Spinal cord (tissue), 10 donors: ENCODE measurements around the gene HOXC11. TPM values are rescaled to one million over a fixed set of nuclear protein-coding genes. Genes with fewer than 3 reads are reported as not detected.

Experiments used
- DNase-seq, 6 donors: peaks; one replicate each; pipeline versions ENCODE4 v3.0.0 to v3.0.0-alpha.2; 2013 to 2015; ENCODE audit warnings: low spot score in 6 of 6, low read depth in 4 of 6
- H3K27ac ChIP-seq: one replicate; pipeline ENCODE4 v1.5.1; 2013; ENCODE audit warnings: low read depth, low read length, control low read depth
- H3K27me3 ChIP-seq: one replicate; pipeline ENCODE4 v1.6.1; 2013; ENCODE audit warnings: low read length; ENCODE audit not compliant: control insufficient read depth, insufficient read depth
- H3K36me3 ChIP-seq: one replicate; pipeline ENCODE4 v1.6.1; 2013; ENCODE audit warnings: low read length; ENCODE audit not compliant: control insufficient read depth, insufficient read depth
- H3K4me1 ChIP-seq: one replicate; pipeline ENCODE4 v1.6.1; 2013; ENCODE audit warnings: low read length; ENCODE audit not compliant: control insufficient read depth, insufficient read depth
- H3K4me3 ChIP-seq: one replicate; pipeline ENCODE4 v1.5.1; 2013; ENCODE audit warnings: low read depth, low read length, control low read depth
- H3K9me3 ChIP-seq: one replicate; pipeline ENCODE4 v1.6.1; 2013; ENCODE audit warnings: low read length; ENCODE audit not compliant: control insufficient read depth, insufficient read depth
- WGBS: methylation state at CpG from one replicate; pipeline ENCODE4 v1.1.5; 2013; ENCODE audit warnings: missing lambda C conversion rate; ENCODE audit not compliant: insufficient coverage; 5-methylcytosine and 5-hydroxymethylcytosine counted together
- polyA plus RNA-seq, 2 donors: library from polyadenylated mRNA; unstranded; fragments of 120-200 nt; gene quantifications; one replicate each; pipeline ENCODE4 v1.2.1, GENCODE V29; 2013; ENCODE audit not compliant: insufficient read length in 2 of 2
- total RNA-seq, 2 donors: library from RNA; depleted of rRNA in 1 of 2; stranded (reverse); fragments of 120-200 nt in 1 of 2; fragments of >200 nt in 1 of 2; gene quantifications; one replicate each; pipeline versions ENCODE4 v1.2.3 to v1.2.4, GENCODE V29; 2013 to 2014
- donor health status: healthy.

Gene HOXC11
- total and polyA plus RNA-seq, 4 donors = 1.5 TPM; not detected in 3

DNA sequence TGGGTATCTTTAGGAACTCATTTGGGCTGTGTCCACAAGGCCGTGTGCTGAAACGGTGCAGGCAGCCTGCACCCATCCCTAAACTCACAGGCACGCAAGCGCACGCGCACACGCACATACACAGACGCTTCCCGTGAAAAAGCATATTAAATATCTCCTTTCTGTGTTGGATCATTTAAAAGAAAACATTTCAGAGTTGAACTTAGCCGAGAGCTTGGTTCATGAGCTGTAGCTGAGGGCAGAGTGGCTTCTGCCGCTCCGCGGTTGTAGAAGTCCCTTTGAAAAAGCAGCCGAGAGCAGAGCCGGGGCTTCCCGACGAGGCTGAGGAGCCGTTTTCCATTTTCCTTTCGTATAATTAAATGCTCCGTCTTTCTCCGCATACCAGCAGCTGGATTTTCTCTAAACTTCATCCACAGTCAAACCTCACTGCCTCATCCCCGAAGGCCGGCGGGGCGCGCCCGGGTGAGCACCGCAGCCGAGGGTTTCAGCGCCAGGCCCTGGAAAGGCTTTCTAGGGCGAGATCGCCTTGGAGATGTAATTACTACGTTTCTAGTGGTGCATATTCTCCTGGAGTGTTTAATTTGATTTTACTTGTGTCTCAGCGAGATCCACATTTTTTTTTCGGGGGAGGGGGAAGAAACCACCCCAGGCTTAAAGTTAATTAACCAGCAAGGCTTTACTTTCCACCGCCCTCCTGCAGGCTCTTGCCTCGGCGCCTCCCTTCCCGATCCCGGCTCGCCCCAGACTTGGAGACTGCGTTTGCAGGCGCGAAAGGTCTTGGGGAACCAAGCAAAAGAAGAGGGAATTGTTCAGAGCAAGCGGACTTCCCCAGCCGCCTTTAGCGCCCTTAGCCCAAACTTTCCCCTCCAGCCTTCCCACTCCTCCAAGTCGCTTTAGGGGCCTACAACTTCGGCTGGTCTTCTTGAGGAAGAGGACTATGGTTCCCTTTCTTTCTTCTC, 37.3 kb upstream of the HOXC11 start:
- WGBS = under 1% methylated on average over 28 of the region's 49 CpGs
- H3K4me3 ChIP-seq = no peak overlapping the region
- DNase-seq = peak in 2 of 6 donors; percentile 62 to 67
- no peaks in the 10 kb centered on the region for H3K36me3 ChIP-seq
- H3K4me1 ChIP-seq = peaks cover 25% of the 10 kb centered on the region
- peaks cover 99% of the 10 kb centered on the region for H3K27me3 ChIP-seq
- no peaks in the 10 kb centered on the region for H3K9me3 ChIP-seq
- H3K27ac ChIP-seq = no peak overlapping the region

- Histone ChIP-seq H3K27me3 (peaks cover 100% of the 10 kb centered on the region), H3K4me3 (no peak overlapping the region), H3K27ac (no peak overlapping the region), H3K9me3 (no peaks in the 10 kb centered on the region), H3K36me3 (no peaks in the 10 kb centered on the region), H3K4me1 (peaks cover 22% of the 10 kb centered on the region)
- DNase-seq = no peak
- 4% methylated on average over 9 of the region's 12 CpGs for WGBS
Measured at GRCh38 chr12:53937099-53937498, 35.8 kb upstream of the HOXC11 start.

DNA sequence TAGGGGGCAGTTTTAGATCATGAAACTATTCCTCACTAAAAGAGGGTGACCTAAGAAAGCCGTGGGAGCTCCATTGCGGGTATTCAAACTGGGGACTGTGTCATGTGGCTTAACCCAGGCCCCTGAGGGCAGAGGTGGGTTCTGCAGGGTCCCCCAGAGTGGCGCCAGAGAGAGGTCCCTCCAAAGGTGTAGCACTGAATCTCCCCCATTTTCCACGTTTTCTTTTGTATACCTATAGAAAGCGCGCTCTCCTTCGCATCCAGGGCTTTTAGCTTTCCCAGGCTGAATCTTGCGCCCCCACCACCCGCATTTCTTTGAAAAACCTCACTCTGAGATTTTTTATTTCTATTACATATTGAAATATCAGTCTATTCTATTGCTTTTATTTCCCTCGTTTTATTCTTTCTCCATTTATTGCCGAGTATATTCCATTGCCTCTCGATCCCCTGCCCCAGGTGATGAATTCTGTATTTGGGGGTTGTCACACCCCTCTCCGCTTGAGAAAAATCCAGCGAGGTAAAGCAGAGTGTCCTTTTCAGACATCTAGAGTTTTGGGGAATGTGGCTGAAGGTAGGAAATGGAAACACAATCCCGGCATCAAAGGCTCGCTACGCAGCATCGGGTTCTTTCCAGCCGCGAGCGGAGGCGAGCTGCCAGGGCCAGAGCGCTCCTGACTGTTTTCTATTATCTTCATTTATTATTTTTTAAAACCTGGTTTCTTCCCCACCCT, 35.2 kb upstream of the HOXC11 start:
- 15% methylated on average over 18 of the region's 23 CpGs for WGBS
- DNase-seq = peak in 1 of 6 donors; percentile 39
- H3K4me3 ChIP-seq = no peak overlapping the region
- H3K36me3 ChIP-seq = no peaks in the 10 kb centered on the region
- H3K9me3 ChIP-seq = no peaks in the 10 kb centered on the region
- peaks cover 22% of the 10 kb centered on the region for H3K4me1 ChIP-seq
- peaks cover 100% of the 10 kb centered on the region for H3K27me3 ChIP-seq
- H3K27ac ChIP-seq = no peak overlapping the region

- peak in 3 of 6 donors; percentile 48 to 70 (median 51) for DNase-seq
- Histone ChIP-seq H3K27me3 (peaks cover 100% of the 10 kb centered on the region), H3K27ac (no peak within 1 kb of the TSS), H3K4me3 (no peak within 1 kb of the TSS), H3K36me3 (no peaks in the 10 kb centered on the region), H3K4me1 (peaks cover 22% of the 10 kb centered on the region), H3K9me3 (no peaks in the 10 kb centered on the region)
- WGBS = under 1% methylated on average over 52 of the region's 56 CpGs
Measured at GRCh38 chr12:53938326-53939140, 34.4 kb upstream of the HOXC11 start, which contains the start of gene HOXC13. Gene HOXC13 (plus strand): TSS chr12:53938831. CDS start chr12:53938907, 76 bp downstream.

- peaks cover 22% of the 10 kb centered on the region for H3K4me1 ChIP-seq
- DNase-seq = no peak
- whole genome bisulfite sequencing = 1% methylated on average over 85 of the region's 91 CpGs
- no peak overlapping the region for H3K4me3 ChIP-seq
- no peaks in the 10 kb centered on the region for H3K36me3 ChIP-seq
- H3K9me3 ChIP-seq = no peaks in the 10 kb centered on the region
- H3K27ac ChIP-seq = no peak overlapping the region
- peaks cover 100% of the 10 kb centered on the region for H3K27me3 ChIP-seq
Measured at GRCh38 chr12:53939141-53940108, 33.5 kb upstream of the HOXC11 start.

GRCh38 chr12:53940443-53941014, 32.4 kb upstream of the HOXC11 start:
- Histone ChIP-seq H3K4me1 (peaks cover 25% of the 10 kb centered on the region), H3K9me3 (no peaks in the 10 kb centered on the region), H3K27me3 (peaks cover 100% of the 10 kb centered on the region), H3K4me3 (no peak overlapping the region), H3K27ac (no peak overlapping the region), H3K36me3 (no peaks in the 10 kb centered on the region)
- no peak for DNase-seq
- 11% methylated on average over 2 of the region's 9 CpGs for WGBS

GRCh38 chr12:53941187-53941586, 31.7 kb upstream of the HOXC11 start:
- H3K4me3 ChIP-seq = no peak overlapping the region
- H3K27me3 ChIP-seq = peaks cover 100% of the 10 kb centered on the region
- no peaks in the 10 kb centered on the region for H3K36me3 ChIP-seq
- H3K27ac ChIP-seq = no peak overlapping the region
- H3K9me3 ChIP-seq = no peaks in the 10 kb centered on the region
- peaks cover 20% of the 10 kb centered on the region for H3K4me1 ChIP-seq
- DNase-seq = no peak

DNA sequence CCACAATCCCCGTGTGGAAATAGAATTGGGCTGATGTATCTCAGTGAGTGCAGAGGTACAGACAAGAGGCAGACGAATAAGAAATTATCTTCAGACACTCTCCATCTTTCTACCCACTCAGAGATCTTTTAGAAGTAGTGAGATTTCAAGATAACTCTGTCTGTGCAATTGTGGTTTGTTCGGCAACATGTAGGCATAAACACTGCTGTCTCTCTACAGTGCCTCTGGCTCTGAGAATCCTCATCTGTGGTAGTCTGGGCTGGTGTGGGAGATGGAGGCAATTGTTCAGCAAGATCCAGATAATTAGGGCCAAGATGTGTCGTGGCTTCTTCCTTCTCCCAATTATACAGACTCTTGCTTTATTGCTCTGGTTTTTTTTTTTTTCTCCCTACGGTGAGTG, 31.2 kb upstream of the HOXC11 start:
- DNase-seq = no peak
- Histone ChIP-seq H3K27me3 (peaks cover 100% of the 10 kb centered on the region), H3K4me1 (peaks cover 20% of the 10 kb centered on the region), H3K9me3 (no peaks in the 10 kb centered on the region), H3K27ac (no peak overlapping the region), H3K4me3 (no peak overlapping the region), H3K36me3 (no peaks in the 10 kb centered on the region)
- WGBS = no CpG with 5 or more reads among the region's 5 CpGs
